Measurements from ENCODE around the gene SLC44A3. TPM values are rescaled to one million over a fixed set of nuclear protein-coding genes. Genes with fewer than 3 reads are reported as not detected.

SLC44A3 gene
- total RNA-seq, 1 experiment from 2014 or later: 16.9 TPM

DNA sequence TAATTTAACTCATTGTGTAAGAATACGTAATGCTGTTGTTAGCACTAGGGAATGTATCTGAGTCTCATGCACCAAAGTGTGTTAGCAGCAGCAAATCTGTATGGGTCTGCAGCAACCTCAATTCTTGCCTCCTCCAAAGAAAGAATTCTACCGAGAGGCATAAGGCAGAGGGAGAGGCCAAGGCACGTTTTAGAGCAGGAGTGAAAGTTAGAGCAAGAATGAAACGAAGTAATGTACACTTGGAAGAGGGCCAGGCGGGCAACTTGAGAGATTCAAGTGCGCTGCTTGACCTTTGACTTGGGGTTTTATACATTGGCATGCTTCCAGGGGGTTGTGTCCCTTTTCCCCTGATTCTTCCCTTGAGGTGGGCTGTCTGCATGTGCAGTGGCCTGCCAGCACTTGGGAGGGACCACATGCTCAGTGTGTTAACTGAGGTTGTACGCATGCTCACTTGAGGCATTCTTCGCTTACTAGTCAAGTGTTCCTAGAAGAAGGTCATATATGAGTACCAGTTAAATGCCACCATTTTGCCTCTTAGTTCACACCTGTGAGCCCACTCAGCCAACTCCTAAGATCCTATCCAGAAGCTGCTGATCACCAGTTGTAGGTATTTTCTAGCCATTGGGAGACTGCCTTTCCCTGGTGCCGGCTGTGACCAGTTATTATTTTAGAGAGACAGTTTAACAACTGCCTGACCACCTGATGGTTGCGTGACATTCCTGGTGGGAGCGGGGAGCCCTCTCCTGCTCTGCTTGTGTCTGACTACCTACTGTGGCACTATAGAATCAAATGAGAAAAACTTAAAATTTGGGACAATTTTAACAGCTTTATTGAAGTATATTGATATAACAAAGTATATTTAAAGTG lies 109.4 kb downstream of the SLC44A3 start:
- POLR2A ChIA-PET: interaction anchor here (1.1 kb wide), 1 partner anchor 14 kb away, joined by 3 read pairs; no protein-coding TSS in a partner anchor
- DNase-seq: peak in 1 of 2 experiments; percentile 3
- H3K36me3 Mint-ChIP-seq (ENCODE audit: insufficient read depth, unreplicated experiment): peaks cover 44% of the 10 kb centered on the region
- no peaks in the 10 kb centered on the region for H3K27me3 Mint-ChIP-seq (ENCODE audit: insufficient read depth, unreplicated experiment)
- no peaks in the 10 kb centered on the region for H3K36me3 ChIP-seq (ENCODE audit: control insufficient read depth, insufficient read depth, low read length)
- intact Hi-C loops (cut with micrococcal nuclease; ENCODE audit: unreplicated experiment): loop anchor here (5.0 kb wide), 1 partner anchor 67 kb away; no protein-coding TSS in a partner anchor
- TF ChIP-seq, protein P1, sequence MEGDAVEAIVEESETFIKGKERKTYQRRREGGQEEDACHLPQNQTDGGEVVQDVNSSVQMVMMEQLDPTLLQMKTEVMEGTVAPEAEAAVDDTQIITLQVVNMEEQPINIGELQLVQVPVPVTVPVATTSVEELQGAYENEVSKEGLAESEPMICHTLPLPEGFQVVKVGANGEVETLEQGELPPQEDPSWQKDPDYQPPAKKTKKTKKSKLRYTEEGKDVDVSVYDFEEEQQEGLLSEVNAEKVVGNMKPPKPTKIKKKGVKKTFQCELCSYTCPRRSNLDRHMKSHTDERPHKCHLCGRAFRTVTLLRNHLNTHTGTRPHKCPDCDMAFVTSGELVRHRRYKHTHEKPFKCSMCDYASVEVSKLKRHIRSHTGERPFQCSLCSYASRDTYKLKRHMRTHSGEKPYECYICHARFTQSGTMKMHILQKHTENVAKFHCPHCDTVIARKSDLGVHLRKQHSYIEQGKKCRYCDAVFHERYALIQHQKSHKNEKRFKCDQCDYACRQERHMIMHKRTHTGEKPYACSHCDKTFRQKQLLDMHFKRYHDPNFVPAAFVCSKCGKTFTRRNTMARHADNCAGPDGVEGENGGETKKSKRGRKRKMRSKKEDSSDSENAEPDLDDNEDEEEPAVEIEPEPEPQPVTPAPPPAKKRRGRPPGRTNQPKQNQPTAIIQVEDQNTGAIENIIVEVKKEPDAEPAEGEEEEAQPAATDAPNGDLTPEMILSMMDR (IDR thresholded peaks at IDR 0.05; ENCODE audit: insufficient read depth in 1 of 2, low read depth in 1 of 2, low read length in 1 of 2, severe bottlenecking in 1 of 2, unreplicated experiment in 1 of 2): no peak
- CTCF ChIA-PET: no interaction called here
- H3K27me3 ChIP-seq (replicated peaks; ENCODE audit: control insufficient read depth, insufficient read depth, low read length): no peaks in the 10 kb centered on the region
- H3K27ac Mint-ChIP-seq (ENCODE audit: unreplicated experiment): peak overlapping the region; percentile 75
- no peaks in the 10 kb centered on the region for H3K4me1 Mint-ChIP-seq (ENCODE audit: low read depth, unreplicated experiment)
- no TSS peak for BruUV-seq (replicated peaks)
- H3K9me3 ChIP-seq: no peaks in the 10 kb centered on the region
- H3K4me1 ChIP-seq: peaks cover 19% of the 10 kb centered on the region
- peak overlapping the region; percentile 25 for H3K4me3 ChIP-seq (ENCODE audit: low read depth, low read length)
- peak overlapping the region; percentile 88 for H3K4me3 Mint-ChIP-seq (ENCODE audit: unreplicated experiment)
- H3K9me3 Mint-ChIP-seq (ENCODE audit: unreplicated experiment): no peaks in the 10 kb centered on the region

DNA sequence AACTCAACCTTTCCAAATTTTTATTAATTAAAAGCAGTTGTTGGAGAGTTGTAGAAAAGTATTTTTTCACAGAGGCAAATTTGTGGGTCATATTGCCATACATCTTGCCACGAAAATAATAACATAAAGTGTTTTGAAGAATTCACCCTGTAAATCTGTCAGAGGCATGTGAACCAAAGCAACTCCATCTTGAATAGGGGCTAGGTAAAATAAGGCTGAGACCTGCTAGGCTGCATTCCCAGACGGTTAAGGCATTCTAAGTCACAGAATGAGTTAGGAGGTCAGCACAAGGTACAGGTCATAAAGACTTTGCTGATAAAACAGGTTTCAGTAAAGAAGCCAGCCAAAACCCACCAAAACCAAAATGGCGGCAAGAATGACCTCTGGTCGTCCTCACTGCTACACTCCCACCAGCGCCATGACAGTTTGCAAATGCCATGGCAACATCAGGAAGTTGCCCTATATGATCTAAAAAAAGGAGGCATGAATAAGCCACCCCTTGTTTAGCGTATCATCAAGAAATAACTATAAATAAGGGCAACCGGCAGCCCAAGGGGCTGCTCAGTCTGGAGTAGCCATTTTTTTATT lies 111.2 kb downstream of the SLC44A3 start:
- no TSS peak for BruUV-seq (replicated peaks)
- ChIA-PET CTCF (no interaction called here), POLR2A (no interaction called here)
- Mint-ChIP-seq H3K36me3 (ENCODE audit: insufficient read depth, unreplicated experiment) (peaks cover 34% of the 10 kb centered on the region), H3K4me1 (ENCODE audit: low read depth, unreplicated experiment) (peaks cover 17% of the 10 kb centered on the region), H3K27me3 (ENCODE audit: insufficient read depth, unreplicated experiment) (no peaks in the 10 kb centered on the region), H3K27ac (ENCODE audit: unreplicated experiment) (no peak overlapping the region), H3K4me3 (ENCODE audit: unreplicated experiment) (no peak overlapping the region), H3K9me3 (ENCODE audit: unreplicated experiment) (no peaks in the 10 kb centered on the region)
- no peaks in the 10 kb centered on the region for H3K36me3 ChIP-seq (ENCODE audit: control insufficient read depth, insufficient read depth, low read length)
- TF ChIP-seq, protein P1 (IDR thresholded peaks at IDR 0.05; ENCODE audit: insufficient read depth in 1 of 2, low read depth in 1 of 2, low read length in 1 of 2, severe bottlenecking in 1 of 2, unreplicated experiment in 1 of 2): no peak
- no peak for DNase-seq
- no peaks in the 10 kb centered on the region for H3K27me3 ChIP-seq (replicated peaks; ENCODE audit: control insufficient read depth, insufficient read depth, low read length)
- no peak overlapping the region for H3K4me3 ChIP-seq (ENCODE audit: low read depth, low read length)
- H3K9me3 ChIP-seq: no peaks in the 10 kb centered on the region
- intact Hi-C loops (cut with micrococcal nuclease; ENCODE audit: unreplicated experiment): no loop called here
- H3K4me1 ChIP-seq: peaks cover 31% of the 10 kb centered on the region

DNA sequence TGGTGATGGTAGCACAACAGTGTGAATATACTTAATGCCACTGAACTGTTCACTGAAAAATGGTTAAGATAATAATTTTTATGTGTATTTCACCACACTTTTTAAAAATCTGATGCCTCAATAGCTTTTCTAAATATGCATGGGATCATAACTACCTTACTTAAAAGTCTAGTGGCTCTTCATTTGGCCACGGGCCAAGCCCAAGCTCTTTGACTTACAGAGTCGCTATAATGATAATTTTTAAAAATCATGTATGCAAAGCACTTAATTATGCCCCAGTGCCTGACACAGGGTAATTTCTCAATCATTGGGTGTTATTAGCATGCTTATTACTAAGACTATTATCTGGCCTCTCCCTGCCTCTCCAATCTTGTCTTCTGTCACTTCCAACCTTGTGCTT lies 114.4 kb downstream of the SLC44A3 start:
- no peak overlapping the region for H3K27ac Mint-ChIP-seq (ENCODE audit: unreplicated experiment)
- peaks cover 53% of the 10 kb centered on the region for H3K4me1 ChIP-seq
- no TSS peak for BruUV-seq (replicated peaks)

More for the DNA sequence above, 114.4 kb downstream of the SLC44A3 start:
- H3K27me3 ChIP-seq (replicated peaks; ENCODE audit: control insufficient read depth, insufficient read depth, low read length): no peaks in the 10 kb centered on the region
- CTCF ChIA-PET: no interaction called here
- H3K4me3 ChIP-seq (ENCODE audit: low read depth, low read length): no peak overlapping the region
- no peaks in the 10 kb centered on the region for H3K36me3 ChIP-seq (ENCODE audit: control insufficient read depth, insufficient read depth, low read length)
- H3K9me3 ChIP-seq: no peaks in the 10 kb centered on the region
- intact Hi-C loops (cut with micrococcal nuclease; ENCODE audit: unreplicated experiment): no loop called here
- TF ChIP-seq, protein P1 (IDR thresholded peaks at IDR 0.05; ENCODE audit: insufficient read depth in 1 of 2, low read depth in 1 of 2, low read length in 1 of 2, severe bottlenecking in 1 of 2, unreplicated experiment in 1 of 2): no peak
- Mint-ChIP-seq H3K4me1 (ENCODE audit: low read depth, unreplicated experiment) (peaks cover 29% of the 10 kb centered on the region), H3K27me3 (ENCODE audit: insufficient read depth, unreplicated experiment) (no peaks in the 10 kb centered on the region), H3K9me3 (ENCODE audit: unreplicated experiment) (no peaks in the 10 kb centered on the region), H3K4me3 (ENCODE audit: unreplicated experiment) (no peak overlapping the region), H3K36me3 (ENCODE audit: insufficient read depth, unreplicated experiment) (peaks cover 27% of the 10 kb centered on the region)
- POLR2A ChIA-PET: no interaction called here
- no peak for DNase-seq
